Activated CD8-positive, alpha-beta memory T cell treated with anti-CD3 and anti-CD28 coated beads, Interleukin-2, amount 10 ng/mL, durations not matched to agents 7 days and 5 days (primary cell): ENCODE data around the gene EPB41L2. TPM values are rescaled to one million over a fixed set of nuclear protein-coding genes. Genes with fewer than 3 reads are reported as not detected.

Source experiments
- ATAC-seq: fragments of 150-1000 bp; cut with Tn5 transposase; one replicate; pipeline ENCODE4 v1.10.0; 2021; ENCODE audit warnings: moderate library complexity
- CTCF ChIA-PET: fragments of 350-600 bp; sonication (Branson Sonifier 250); formaldehyde crosslinking; loops from one replicate; lab custom pipeline; 2021; ENCODE audit warnings: antibody characterized with exemption; lab: Charles Lee
- DNase-seq: peaks from one replicate; pipeline ENCODE4 v3.0.0-alpha.2; 2020
- H3K27ac Mint-ChIP-seq: one replicate; pipeline ENCODE4 v1.8.0; 2021; ENCODE audit warnings: mild to moderate bottlenecking, mixed read lengths
- H3K27me3 Mint-ChIP-seq: one replicate; pipeline ENCODE4 v1.8.0; 2021; ENCODE audit warnings: mixed read lengths
- H3K36me3 Mint-ChIP-seq: one replicate; pipeline ENCODE4 v1.8.0; 2021; ENCODE audit warnings: mild to moderate bottlenecking, mixed read lengths
- H3K4me1 Mint-ChIP-seq: one replicate; pipeline ENCODE4 v1.8.0; 2021; ENCODE audit warnings: mixed read lengths
- H3K4me3 Mint-ChIP-seq: one replicate; pipeline ENCODE4 v1.8.0; 2021; ENCODE audit warnings: mild to moderate bottlenecking, moderate library complexity, mixed read lengths
- H3K9me3 Mint-ChIP-seq: one replicate; pipeline ENCODE4 v1.8.0; 2022; ENCODE audit warnings: low read depth, mixed read lengths
- total RNA-seq, 2 experiments: library from RNA; stranded (reverse); gene quantifications; one replicate each; pipeline ENCODE4 v1.2.3, GENCODE V29; 2021

The EPB41L2 gene
- total RNA-seq, 2 experiments from 2014 or later: 32.8 to 58.0 TPM

GRCh38 chr6:131054392-131055250 lies 8.4 kb downstream of the EPB41L2 start:
- H3K27ac Mint-ChIP-seq: no peak overlapping the region
- ATAC-seq: no peak
- DNase-seq: no peak
- no peaks in the 10 kb centered on the region for H3K27me3 Mint-ChIP-seq
- H3K36me3 Mint-ChIP-seq: peaks cover 27% of the 10 kb centered on the region
- CTCF ChIA-PET: no interaction called here
- H3K4me1 Mint-ChIP-seq: no peaks in the 10 kb centered on the region
- H3K9me3 Mint-ChIP-seq: peaks cover 16% of the 10 kb centered on the region
- no peak overlapping the region for H3K4me3 Mint-ChIP-seq

GRCh38 chr6:131053546-131054240 lies 9.4 kb downstream of the EPB41L2 start:
- CTCF ChIA-PET: no interaction called here
- Mint-ChIP-seq H3K36me3 (peaks cover 27% of the 10 kb centered on the region), H3K9me3 (peaks cover 16% of the 10 kb centered on the region)

GRCh38 chr6:131052181-131052580 lies 10.9 kb downstream of the EPB41L2 start:
- no peak for ATAC-seq
- peaks cover 16% of the 10 kb centered on the region for H3K9me3 Mint-ChIP-seq
- CTCF ChIA-PET: no interaction called here
- no peak for DNase-seq
- no peak overlapping the region for H3K4me3 Mint-ChIP-seq
- H3K27me3 Mint-ChIP-seq: no peaks in the 10 kb centered on the region
- H3K4me1 Mint-ChIP-seq: no peaks in the 10 kb centered on the region
- peaks cover 27% of the 10 kb centered on the region for H3K36me3 Mint-ChIP-seq
- H3K27ac Mint-ChIP-seq: no peak overlapping the region

More at GRCh38 chr6:131053546-131054240, 9.4 kb downstream of the EPB41L2 start:
- H3K27ac Mint-ChIP-seq: no peak overlapping the region
- DNase-seq (no peak), ATAC-seq (no peak)
- no peak overlapping the region for H3K4me3 Mint-ChIP-seq
- no peaks in the 10 kb centered on the region for H3K27me3 Mint-ChIP-seq
- no peaks in the 10 kb centered on the region for H3K4me1 Mint-ChIP-seq

- Mint-ChIP-seq H3K9me3 (peaks cover 16% of the 10 kb centered on the region), H3K4me1 (no peaks in the 10 kb centered on the region), H3K27me3 (no peaks in the 10 kb centered on the region), H3K4me3 (no peak overlapping the region), H3K36me3 (peaks cover 24% of the 10 kb centered on the region), H3K27ac (no peak overlapping the region)
- ATAC-seq (no peak), DNase-seq (no peak)
- CTCF ChIA-PET: no interaction called here
These were observed 11.7 kb downstream of the EPB41L2 start for GRCh38 chr6:131051341-131051740.

DNA sequence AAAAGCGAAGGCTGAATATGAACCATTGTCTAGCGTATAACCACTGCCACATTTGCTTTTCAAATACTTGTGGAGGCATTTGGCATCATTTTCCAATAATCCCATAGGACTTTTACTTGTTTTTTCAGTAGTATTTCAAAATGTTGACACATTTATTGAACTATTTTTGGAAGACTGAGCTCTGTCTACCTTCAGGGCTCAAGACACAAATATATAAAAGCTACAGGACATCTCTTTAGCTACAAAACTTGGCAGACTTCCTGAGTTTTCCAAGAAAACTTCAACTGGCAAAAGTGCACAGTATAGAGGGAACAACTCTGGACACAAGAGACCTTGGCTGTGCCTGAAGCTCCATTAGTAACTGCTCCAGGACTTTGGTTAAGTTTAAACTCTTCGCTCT lies 13.4 kb downstream of the EPB41L2 start:
- no peak overlapping the region for H3K4me3 Mint-ChIP-seq
- H3K36me3 Mint-ChIP-seq: peaks cover 19% of the 10 kb centered on the region
- H3K4me1 Mint-ChIP-seq: no peaks in the 10 kb centered on the region
- H3K27ac Mint-ChIP-seq: no peak overlapping the region
- CTCF ChIA-PET: no interaction called here
- DNase-seq (no peak), ATAC-seq (no peak)
- peaks cover 11% of the 10 kb centered on the region for H3K9me3 Mint-ChIP-seq
- no peaks in the 10 kb centered on the region for H3K27me3 Mint-ChIP-seq

- Mint-ChIP-seq H3K4me3 (no peak overlapping the region), H3K36me3 (peaks cover 13% of the 10 kb centered on the region), H3K4me1 (no peaks in the 10 kb centered on the region), H3K27ac (no peak overlapping the region), H3K9me3 (peaks cover 6% of the 10 kb centered on the region), H3K27me3 (no peaks in the 10 kb centered on the region)
- CTCF ChIA-PET: no interaction called here
- ATAC-seq: no peak
- DNase-seq: no peak
These were observed 14.0 kb downstream of the EPB41L2 start for GRCh38 chr6:131048933-131049515.

DNA sequence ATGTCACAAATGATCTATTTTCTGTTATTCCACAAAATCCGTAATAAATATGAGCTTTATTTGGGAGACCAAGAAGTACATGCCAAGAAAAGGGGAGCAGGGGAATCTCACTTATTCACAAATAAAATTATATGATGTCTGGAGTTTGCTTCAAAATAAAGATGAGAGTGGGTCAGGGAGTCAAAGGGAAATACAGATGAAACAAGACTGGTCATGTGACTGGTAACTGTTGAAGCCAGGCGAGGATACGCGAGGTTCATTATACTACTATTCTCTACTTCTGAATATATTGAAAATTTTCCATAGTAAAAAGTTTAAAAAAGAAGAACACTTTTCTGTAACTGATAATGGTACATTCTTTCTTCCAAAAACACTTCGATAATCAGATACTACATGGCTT lies 14.6 kb downstream of the EPB41L2 start:
- no peaks in the 10 kb centered on the region for H3K27me3 Mint-ChIP-seq
- H3K4me3 Mint-ChIP-seq: no peak overlapping the region
- H3K4me1 Mint-ChIP-seq: no peaks in the 10 kb centered on the region
- H3K27ac Mint-ChIP-seq: no peak overlapping the region
- H3K36me3 Mint-ChIP-seq: peaks cover 9% of the 10 kb centered on the region
- no peak for ATAC-seq
- H3K9me3 Mint-ChIP-seq: peaks cover 2% of the 10 kb centered on the region
- CTCF ChIA-PET: no interaction called here
- no peak for DNase-seq

DNA sequence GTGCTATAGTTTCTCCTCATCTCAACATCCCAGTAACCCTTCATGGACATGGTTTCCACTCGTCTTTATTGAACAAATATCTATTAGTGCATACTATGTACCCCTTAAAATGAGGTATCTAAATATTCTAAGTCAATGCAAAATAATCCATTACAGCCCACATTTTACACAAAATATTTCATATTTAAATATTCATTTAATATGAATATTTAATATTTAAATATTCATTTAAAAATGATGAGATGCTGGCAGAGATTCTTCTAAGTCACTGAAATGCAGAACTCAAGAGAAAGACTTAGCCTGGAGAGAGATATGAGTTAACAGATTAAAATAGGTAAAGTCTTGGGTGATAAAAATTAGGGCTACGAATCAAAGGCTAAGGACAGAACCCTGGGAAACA lies 17.9 kb downstream of the EPB41L2 start:
- DNase-seq (no peak), ATAC-seq (no peak)
- Mint-ChIP-seq H3K4me1 (no peaks in the 10 kb centered on the region), H3K27me3 (no peaks in the 10 kb centered on the region), H3K36me3 (peaks cover 2% of the 10 kb centered on the region), H3K4me3 (no peak overlapping the region), H3K9me3 (no peaks in the 10 kb centered on the region), H3K27ac (no peak overlapping the region)
- CTCF ChIA-PET: no interaction called here

GRCh38 chr6:131043902-131044447 lies 19.1 kb downstream of the EPB41L2 start:
- H3K27me3 Mint-ChIP-seq: no peaks in the 10 kb centered on the region
- peaks cover 2% of the 10 kb centered on the region for H3K36me3 Mint-ChIP-seq
- no peaks in the 10 kb centered on the region for H3K4me1 Mint-ChIP-seq
- DNase-seq: no peak
- no peak overlapping the region for H3K27ac Mint-ChIP-seq
- CTCF ChIA-PET: no interaction called here
- no peaks in the 10 kb centered on the region for H3K9me3 Mint-ChIP-seq
- no peak for ATAC-seq
- no peak overlapping the region for H3K4me3 Mint-ChIP-seq

DNA sequence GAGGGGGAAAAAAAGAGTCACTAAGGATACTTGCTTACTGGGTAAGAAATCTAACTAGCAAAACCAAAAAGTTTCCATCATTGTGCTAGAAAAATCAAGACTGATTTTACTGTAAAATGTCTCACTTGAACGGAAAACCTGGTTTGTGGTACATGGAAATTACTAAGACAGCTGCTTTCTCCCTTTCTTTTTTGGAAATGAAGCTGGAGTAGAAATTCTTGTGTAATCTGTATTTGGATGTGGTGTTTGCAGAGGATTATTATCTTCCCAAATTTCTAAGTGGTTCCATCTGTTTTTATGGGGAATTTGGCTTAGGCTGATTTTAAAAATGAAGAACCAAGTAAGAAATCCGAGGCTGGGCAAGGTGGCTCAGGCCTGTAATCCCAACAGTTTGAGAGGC lies 20.4 kb downstream of the EPB41L2 start:
- Mint-ChIP-seq H3K27me3 (no peaks in the 10 kb centered on the region), H3K27ac (no peak overlapping the region), H3K36me3 (no peaks in the 10 kb centered on the region), H3K9me3 (no peaks in the 10 kb centered on the region), H3K4me1 (no peaks in the 10 kb centered on the region), H3K4me3 (no peak overlapping the region)
- ATAC-seq (no peak), DNase-seq (no peak)
- CTCF ChIA-PET: no interaction called here

DNA sequence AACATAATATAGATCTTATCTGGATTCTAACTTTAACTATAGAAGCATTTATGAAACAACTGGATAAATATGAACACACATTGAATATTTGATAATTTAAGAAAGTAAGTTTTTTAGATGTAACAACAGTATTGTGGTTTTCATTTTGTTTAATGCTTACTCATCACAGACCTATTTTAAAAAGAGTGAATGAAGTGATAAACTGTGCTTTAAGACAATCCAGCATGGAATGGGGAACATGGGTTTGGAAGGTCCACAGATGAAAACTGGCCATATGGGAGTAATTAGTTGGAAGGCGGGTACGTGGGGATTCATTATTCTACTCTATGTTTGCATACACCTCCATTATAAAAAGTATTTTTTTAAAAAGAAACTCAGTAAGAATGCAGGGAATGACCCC lies 21.2 kb downstream of the EPB41L2 start:
- Mint-ChIP-seq H3K4me1 (no peaks in the 10 kb centered on the region), H3K36me3 (no peaks in the 10 kb centered on the region), H3K4me3 (no peak overlapping the region), H3K9me3 (no peaks in the 10 kb centered on the region), H3K27me3 (no peaks in the 10 kb centered on the region), H3K27ac (no peak overlapping the region)
- ATAC-seq: no peak
- CTCF ChIA-PET: no interaction called here
- DNase-seq: no peak

DNA sequence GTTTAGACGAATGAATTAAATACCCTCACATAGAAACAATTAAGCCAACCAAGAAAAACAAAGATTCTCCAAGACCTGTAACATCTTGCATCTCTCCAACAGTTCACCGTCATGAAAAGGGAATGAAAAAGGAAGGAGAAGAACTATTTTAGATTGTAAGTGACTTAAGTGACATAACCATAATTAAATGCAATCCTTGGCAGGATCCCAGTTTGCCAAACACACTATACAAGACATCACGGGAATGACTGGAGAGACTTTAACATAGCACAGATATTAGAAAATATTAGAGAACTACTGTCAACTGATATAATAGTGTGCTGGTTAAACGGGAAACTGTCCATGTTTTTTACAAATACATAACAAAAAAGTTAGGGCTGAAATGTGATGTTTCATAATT lies 22.2 kb downstream of the EPB41L2 start:
- Mint-ChIP-seq H3K36me3 (no peaks in the 10 kb centered on the region), H3K4me1 (no peaks in the 10 kb centered on the region), H3K27ac (no peak overlapping the region), H3K27me3 (no peaks in the 10 kb centered on the region), H3K4me3 (no peak overlapping the region), H3K9me3 (no peaks in the 10 kb centered on the region)
- ATAC-seq (no peak), DNase-seq (no peak)
- CTCF ChIA-PET: no interaction called here

GRCh38 chr6:131039345-131039680 lies 23.7 kb downstream of the EPB41L2 start:
- H3K27ac Mint-ChIP-seq: no peak overlapping the region
- CTCF ChIA-PET: no interaction called here
- no peaks in the 10 kb centered on the region for H3K4me1 Mint-ChIP-seq
- no peaks in the 10 kb centered on the region for H3K27me3 Mint-ChIP-seq
- H3K4me3 Mint-ChIP-seq: no peak overlapping the region
- H3K36me3 Mint-ChIP-seq: no peaks in the 10 kb centered on the region
- DNase-seq: no peak
- no peaks in the 10 kb centered on the region for H3K9me3 Mint-ChIP-seq
- ATAC-seq: no peak
